Measurements from ENCODE around the gene ARPP21. TPM values are rescaled to one million over a fixed set of nuclear protein-coding genes. Genes with fewer than 3 reads are reported as not detected.

Gene ARPP21
- polyA plus RNA-seq, 1 experiment, result not detected

GRCh38 chr3:35651851-35652250 is 12.5 kb downstream of the ARPP21 start:
- Histone ChIP-seq H3K27ac (ENCODE audit: low read depth, low read length) (no peak overlapping the region), H3K27me3 (ENCODE audit: control insufficient read depth, insufficient read depth, low read length) (no peaks in the 10 kb centered on the region), H3K4me3 (ENCODE audit: low read depth, low read length) (no peak overlapping the region), H3K9me3 (ENCODE audit: control insufficient read depth, insufficient read depth, low read length) (no peaks in the 10 kb centered on the region)
- no peak for DNase-seq (ENCODE audit: low read depth, low spot score)
- POLR2A ChIA-PET, result no interaction called here
- CTCF ChIA-PET, result no interaction called here
- TF ChIP-seq CTCF (IDR thresholded peaks at IDR 0.05; ENCODE audit: low read depth, low read length), result no peak

GRCh38 chr3:35653347-35653746 is 14.0 kb downstream of the ARPP21 start:
- H3K27me3 ChIP-seq (ENCODE audit: control insufficient read depth, insufficient read depth, low read length), result no peaks in the 10 kb centered on the region
- POLR2A ChIA-PET, result no interaction called here
- no peak overlapping the region for H3K27ac ChIP-seq (ENCODE audit: low read depth, low read length)
- no peak overlapping the region for H3K4me3 ChIP-seq (ENCODE audit: low read depth, low read length)
- DNase-seq (ENCODE audit: low read depth, low spot score), result no peak
- H3K9me3 ChIP-seq (ENCODE audit: control insufficient read depth, insufficient read depth, low read length), result no peaks in the 10 kb centered on the region
- TF ChIP-seq CTCF (IDR thresholded peaks at IDR 0.05; ENCODE audit: low read depth, low read length), result no peak
- CTCF ChIA-PET, result no interaction called here

GRCh38 chr3:35654476-35654875 is 15.2 kb downstream of the ARPP21 start:
- DNase-seq (ENCODE audit: low read depth, low spot score), result no peak
- Histone ChIP-seq H3K27me3 (ENCODE audit: control insufficient read depth, insufficient read depth, low read length) (no peaks in the 10 kb centered on the region), H3K9me3 (ENCODE audit: control insufficient read depth, insufficient read depth, low read length) (no peaks in the 10 kb centered on the region), H3K4me3 (ENCODE audit: low read depth, low read length) (no peak overlapping the region), H3K27ac (ENCODE audit: low read depth, low read length) (no peak overlapping the region)
- POLR2A ChIA-PET, result no interaction called here
- TF ChIP-seq CTCF (IDR thresholded peaks at IDR 0.05; ENCODE audit: low read depth, low read length), result no peak
- CTCF ChIA-PET, result no interaction called here

- POLR2A ChIA-PET, result no interaction called here
- no peak overlapping the region for H3K4me3 ChIP-seq (ENCODE audit: low read depth, low read length)
- no peak for TF ChIP-seq CTCF (IDR thresholded peaks at IDR 0.05; ENCODE audit: low read depth, low read length)
- CTCF ChIA-PET, result no interaction called here
- no peak for DNase-seq (ENCODE audit: low read depth, low spot score)
- H3K9me3 ChIP-seq (ENCODE audit: control insufficient read depth, insufficient read depth, low read length), result no peaks in the 10 kb centered on the region
- H3K27ac ChIP-seq (ENCODE audit: low read depth, low read length), result no peak overlapping the region
- no peaks in the 10 kb centered on the region for H3K27me3 ChIP-seq (ENCODE audit: control insufficient read depth, insufficient read depth, low read length)
These were observed 19.4 kb downstream of the ARPP21 start for GRCh38 chr3:35658686-35659085.

- TF ChIP-seq CTCF (IDR thresholded peaks at IDR 0.05; ENCODE audit: low read depth, low read length), result no peak
- no peak overlapping the region for H3K27ac ChIP-seq (ENCODE audit: low read depth, low read length)
- CTCF ChIA-PET, result no interaction called here
These were observed 20.4 kb downstream of the ARPP21 start for GRCh38 chr3:35659768-35660167.

More at GRCh38 chr3:35659768-35660167, 20.4 kb downstream of the ARPP21 start:
- Histone ChIP-seq H3K27me3 (ENCODE audit: control insufficient read depth, insufficient read depth, low read length) (no peaks in the 10 kb centered on the region), H3K4me3 (ENCODE audit: low read depth, low read length) (no peak overlapping the region), H3K9me3 (ENCODE audit: control insufficient read depth, insufficient read depth, low read length) (no peaks in the 10 kb centered on the region)
- no peak for DNase-seq (ENCODE audit: low read depth, low spot score)
- POLR2A ChIA-PET, result no interaction called here
